Psoas muscle (tissue), 8 donors: ENCODE results near the gene MUSTN1. TPM values are rescaled to one million over a fixed set of nuclear protein-coding genes. Genes with fewer than 3 reads are reported as not detected.

ENCODE experiments used
- ATAC-seq, 4 donors: fragments of 200-7000 bp; cut with Tn5 transposase; one replicate each; pipeline ENCODE4 v1.9.1; 2020; ENCODE audit warnings: moderate library complexity in 3 of 4, mild to moderate bottlenecking in 2 of 4
- DNase-seq, 2 donors: peaks; one replicate each; pipeline ENCODE4 v3.0.0-alpha.2; 2020
- H3K27ac ChIP-seq: fragments of 200-600 bp; one replicate; pipeline ENCODE4 v1.8.0; 2022
- H3K27me3 ChIP-seq, 3 donors: fragments of 200-600 bp in 1 of 3; one replicate each; pipeline versions ENCODE4 v1.6.1 to v1.8.0; 2013 to 2022; ENCODE audit warnings: low read length in 2 of 3, mild to moderate bottlenecking in 2 of 3, moderate library complexity in 1 of 3; ENCODE audit not compliant: insufficient read depth in 3 of 3
- H3K36me3 ChIP-seq, 2 donors: fragments of 200-600 bp in 1 of 2; one replicate each; pipeline versions ENCODE4 v1.6.1 to v1.8.0; 2013 to 2022; ENCODE audit warnings: low read depth in 1 of 2, mild to moderate bottlenecking in 1 of 2, moderate library complexity in 1 of 2; ENCODE audit not compliant: insufficient read depth in 1 of 2
- H3K4me1 ChIP-seq: fragments of 200-600 bp; one replicate; pipeline ENCODE4 v1.8.0; 2022
- H3K4me3 ChIP-seq: fragments of 200-600 bp; one replicate; pipeline ENCODE4 v1.8.0; 2022; ENCODE audit warnings: mild to moderate bottlenecking
- H3K9me3 ChIP-seq: fragments of 200-600 bp; one replicate; pipeline ENCODE4 v1.8.0; 2022
- WGBS, 3 donors: extraction: QIAGEN DNeasy Blood & Tissue Kit; methylation state at CpG; one replicate each; pipeline versions ENCODE4 v1.1.6 to v1.1.7; 2013; 5-methylcytosine and 5-hydroxymethylcytosine counted together
- intact Hi-C, 2 donors: fragments of 100-400 bp; cut with DNase I; formaldehyde crosslinking; loops; one replicate each; pipeline versions ENCODE4 v1.11.0 to v1.14.2; 2022
- polyA plus RNA-seq, 3 donors: library from polyadenylated mRNA; stranded (reverse); fragments of 200-250 nt; gene quantifications; one replicate each; pipeline ENCODE4 v1.2.3, GENCODE V29; 2013
- total RNA-seq, 4 donors: library from RNA; stranded (reverse); fragmentation: NEBNext Ultra II Directional in 2 of 4; extraction: Animal tissue kit (Norgen Biotek cat#: 25700) in 2 of 4; gene quantifications; one replicate each; pipeline versions ENCODE4 v1.2.1 to v1.2.4, GENCODE V29; 2021 to 2023
- TF ChIP-seq, protein P1 (sequence below): fragments of 200-600 bp; IDR thresholded peaks from one replicate; pipeline ENCODE4 v1.8.0; 2022; ENCODE audit warnings: antibody characterized with exemption
- donor health status: healthy with polysubstance abuse.
- donor health status: DM: no; HTN: no; CAD: no; lungs with moderate emphysema.
- donor health status: Bipolar disorder and iron deficiency.
- donor health status: healthy.
- donor health status: DM: yes; HTN: yes; CAD: no.
- donor health status: DM: no; HTN: no; CAD: no.
- donor health status: DM: no; HTN: no; CAD: no.
- donor health status: DM: yes; HTN: yes; CAD: no.

MUSTN1 gene
- total and polyA plus RNA-seq, 7 donors: 91.1 to 1,241 (median 578) TPM

- H3K9me3 ChIP-seq: no peaks in the 10 kb centered on the region
- WGBS, 3 donors: 86 to 90% (median 87%) methylated on average over 7 of the region's 7 CpGs
- no peaks in the 10 kb centered on the region for H3K36me3 ChIP-seq
- no peak overlapping the region for H3K4me3 ChIP-seq
- TF ChIP-seq, protein P1, sequence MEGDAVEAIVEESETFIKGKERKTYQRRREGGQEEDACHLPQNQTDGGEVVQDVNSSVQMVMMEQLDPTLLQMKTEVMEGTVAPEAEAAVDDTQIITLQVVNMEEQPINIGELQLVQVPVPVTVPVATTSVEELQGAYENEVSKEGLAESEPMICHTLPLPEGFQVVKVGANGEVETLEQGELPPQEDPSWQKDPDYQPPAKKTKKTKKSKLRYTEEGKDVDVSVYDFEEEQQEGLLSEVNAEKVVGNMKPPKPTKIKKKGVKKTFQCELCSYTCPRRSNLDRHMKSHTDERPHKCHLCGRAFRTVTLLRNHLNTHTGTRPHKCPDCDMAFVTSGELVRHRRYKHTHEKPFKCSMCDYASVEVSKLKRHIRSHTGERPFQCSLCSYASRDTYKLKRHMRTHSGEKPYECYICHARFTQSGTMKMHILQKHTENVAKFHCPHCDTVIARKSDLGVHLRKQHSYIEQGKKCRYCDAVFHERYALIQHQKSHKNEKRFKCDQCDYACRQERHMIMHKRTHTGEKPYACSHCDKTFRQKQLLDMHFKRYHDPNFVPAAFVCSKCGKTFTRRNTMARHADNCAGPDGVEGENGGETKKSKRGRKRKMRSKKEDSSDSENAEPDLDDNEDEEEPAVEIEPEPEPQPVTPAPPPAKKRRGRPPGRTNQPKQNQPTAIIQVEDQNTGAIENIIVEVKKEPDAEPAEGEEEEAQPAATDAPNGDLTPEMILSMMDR: no peak
- no peaks in the 10 kb centered on the region for H3K4me1 ChIP-seq
- ATAC-seq (no peak), DNase-seq (no peak)
- intact Hi-C loops: no loop called here
- H3K27me3 ChIP-seq: no peaks in the 10 kb centered on the region
- no peak overlapping the region for H3K27ac ChIP-seq
Measured at GRCh38 chr3:52792413-52792812, 42.4 kb downstream of the MUSTN1 start.

DNA sequence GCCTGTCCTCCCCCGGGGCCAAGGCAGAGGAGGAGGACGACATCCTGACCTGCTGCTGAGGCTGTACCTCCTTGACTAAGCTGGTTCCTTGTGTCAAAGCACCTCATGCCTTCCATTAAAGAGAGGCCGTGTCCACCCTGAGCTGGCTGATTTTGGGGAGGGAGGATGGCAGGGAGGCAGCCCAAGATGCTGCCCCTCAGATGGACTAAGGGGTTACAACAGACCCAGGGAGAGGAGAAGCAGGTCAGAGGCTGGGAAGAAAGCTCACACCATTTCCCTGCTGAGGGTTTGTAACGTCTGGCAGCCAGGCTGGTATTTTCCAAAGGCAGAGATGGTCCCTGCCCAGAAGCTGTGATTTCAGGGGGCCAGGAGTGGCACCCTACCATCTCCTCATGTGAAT, 42.9 kb downstream of the MUSTN1 start:
- TF ChIP-seq, protein P1: no peak
- Histone ChIP-seq H3K27ac (no peak overlapping the region), H3K36me3 (no peaks in the 10 kb centered on the region), H3K4me1 (no peaks in the 10 kb centered on the region), H3K9me3 (no peaks in the 10 kb centered on the region), H3K27me3 (no peaks in the 10 kb centered on the region), H3K4me3 (no peak overlapping the region)
- intact Hi-C loops: no loop called here
- WGBS, 3 donors: 72 to 79% (median 78%) methylated on average over 4 of the region's 4 CpGs
- DNase-seq: no peak
- ATAC-seq: no peak

- 74 to 82% (median 79%) methylated on average over 12 of the region's 12 CpGs for WGBS, 3 donors
- intact Hi-C loops: no loop called here
- TF ChIP-seq, protein P1: no peak
Measured at GRCh38 chr3:52791366-52791765, 43.5 kb downstream of the MUSTN1 start.

DNA sequence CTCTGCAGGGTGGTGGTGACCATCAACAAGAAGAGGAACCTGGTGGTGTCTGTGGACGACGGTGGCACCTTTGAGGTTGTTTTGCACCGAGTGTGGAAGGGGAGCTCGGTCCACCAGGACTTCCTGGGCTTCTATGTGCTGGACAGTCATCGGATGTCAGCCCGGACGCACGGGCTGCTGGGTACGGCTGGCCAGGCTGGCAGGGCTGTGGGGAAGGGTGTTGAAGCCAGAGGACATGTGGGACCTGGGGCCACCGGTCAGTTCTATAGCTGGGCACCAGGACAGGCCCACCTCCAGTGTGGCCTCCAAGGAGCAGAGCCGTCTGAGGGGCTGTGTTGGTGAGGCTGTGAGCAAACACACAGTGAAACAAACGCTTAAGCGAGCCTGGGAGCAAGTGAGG, 44.1 kb downstream of the MUSTN1 start:
- Histone ChIP-seq H3K36me3 (no peaks in the 10 kb centered on the region), H3K27ac (no peak overlapping the region), H3K9me3 (no peaks in the 10 kb centered on the region), H3K27me3 (no peaks in the 10 kb centered on the region), H3K4me1 (no peaks in the 10 kb centered on the region), H3K4me3 (no peak overlapping the region)
- 85 to 93% (median 91%) methylated on average over 13 of the region's 13 CpGs for WGBS, 3 donors
- DNase-seq (peak in 1 of 2 donors; percentile 46), ATAC-seq (no peak)
- TF ChIP-seq, protein P1: no peak
- intact Hi-C loops: no loop called here

More at GRCh38 chr3:52791366-52791765, 43.5 kb downstream of the MUSTN1 start:
- DNase-seq: no peak
- H3K36me3 ChIP-seq: no peaks in the 10 kb centered on the region
- H3K4me1 ChIP-seq: no peaks in the 10 kb centered on the region
- no peak overlapping the region for H3K27ac ChIP-seq
- no peaks in the 10 kb centered on the region for H3K27me3 ChIP-seq
- H3K4me3 ChIP-seq: no peak overlapping the region
- H3K9me3 ChIP-seq: no peaks in the 10 kb centered on the region
- no peak for ATAC-seq

DNA sequence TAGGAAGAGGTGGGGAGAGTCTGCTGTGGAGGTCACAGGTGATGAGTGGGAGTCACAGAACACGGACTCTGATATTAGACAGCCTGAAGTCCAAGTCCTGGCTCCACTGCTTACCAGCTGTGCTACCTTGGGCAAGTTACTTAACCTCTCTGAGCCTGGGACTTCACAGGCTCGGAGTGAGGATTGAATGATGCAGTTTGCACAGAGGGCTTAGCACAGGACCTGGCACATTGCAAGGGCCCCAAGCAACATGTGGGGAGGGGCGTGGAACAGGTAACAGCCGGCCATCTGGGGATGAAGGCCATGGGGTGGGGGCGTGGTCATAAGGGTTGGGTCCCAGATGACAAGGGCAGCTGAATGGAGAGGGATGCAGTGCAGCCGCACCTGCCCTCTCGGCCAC, 44.5 kb downstream of the MUSTN1 start:
- Histone ChIP-seq H3K4me1 (no peaks in the 10 kb centered on the region), H3K27me3 (no peaks in the 10 kb centered on the region), H3K4me3 (no peak overlapping the region), H3K27ac (no peak overlapping the region), H3K9me3 (no peaks in the 10 kb centered on the region), H3K36me3 (no peaks in the 10 kb centered on the region)
- intact Hi-C loops: no loop called here
- ATAC-seq: no peak
- WGBS, 3 donors: 87 to 91% (median 89%) methylated on average over 7 of the region's 7 CpGs
- peak in 1 of 2 donors; percentile 35 for DNase-seq
- TF ChIP-seq, protein P1: no peak
